ENCODE measurements around the gene PODNL1.

- TF ChIP-seq, protein P1, sequence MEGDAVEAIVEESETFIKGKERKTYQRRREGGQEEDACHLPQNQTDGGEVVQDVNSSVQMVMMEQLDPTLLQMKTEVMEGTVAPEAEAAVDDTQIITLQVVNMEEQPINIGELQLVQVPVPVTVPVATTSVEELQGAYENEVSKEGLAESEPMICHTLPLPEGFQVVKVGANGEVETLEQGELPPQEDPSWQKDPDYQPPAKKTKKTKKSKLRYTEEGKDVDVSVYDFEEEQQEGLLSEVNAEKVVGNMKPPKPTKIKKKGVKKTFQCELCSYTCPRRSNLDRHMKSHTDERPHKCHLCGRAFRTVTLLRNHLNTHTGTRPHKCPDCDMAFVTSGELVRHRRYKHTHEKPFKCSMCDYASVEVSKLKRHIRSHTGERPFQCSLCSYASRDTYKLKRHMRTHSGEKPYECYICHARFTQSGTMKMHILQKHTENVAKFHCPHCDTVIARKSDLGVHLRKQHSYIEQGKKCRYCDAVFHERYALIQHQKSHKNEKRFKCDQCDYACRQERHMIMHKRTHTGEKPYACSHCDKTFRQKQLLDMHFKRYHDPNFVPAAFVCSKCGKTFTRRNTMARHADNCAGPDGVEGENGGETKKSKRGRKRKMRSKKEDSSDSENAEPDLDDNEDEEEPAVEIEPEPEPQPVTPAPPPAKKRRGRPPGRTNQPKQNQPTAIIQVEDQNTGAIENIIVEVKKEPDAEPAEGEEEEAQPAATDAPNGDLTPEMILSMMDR (conservative IDR thresholded peaks at IDR 0.05): no peak
- no peak for TF ChIP-seq EZH2 (IDR thresholded peaks at IDR 0.05; ENCODE audit: low read depth)
These were observed 3.9 kb upstream of the PODNL1 start for GRCh38 chr19:13942023-13942684.
